SKM-1 treated with dmso at 0.1 percent for 144 hours (cell line): ENCODE results near the gene SAP25.

Experiments
- DNase-seq: peaks from one replicate; lab custom pipeline; 2025; ENCODE audit not compliant: unreplicated experiment; lab: John Stamatoyannopoulos, UW

The SAP25 gene

DNA sequence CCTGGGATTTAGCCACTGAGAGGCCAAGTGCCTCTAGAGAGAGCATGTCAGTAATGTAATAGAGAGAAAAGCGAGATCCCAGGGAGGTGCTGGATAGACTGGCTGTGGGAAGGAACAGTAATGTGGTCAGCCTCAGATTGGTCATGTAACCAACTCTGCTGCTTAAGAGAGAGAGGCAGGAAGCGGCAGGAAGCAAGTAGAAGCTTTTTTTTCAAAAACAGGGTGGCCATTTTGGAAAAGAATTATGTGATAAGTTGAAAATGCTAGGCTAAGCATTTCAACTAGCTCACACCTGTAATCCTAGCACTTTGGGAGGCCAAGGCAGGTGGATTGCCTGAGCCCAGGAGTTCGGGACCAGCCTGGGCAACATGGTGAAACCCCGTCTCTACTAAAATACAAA, 24.7 kb upstream of the SAP25 start:
- no peak for DNase-seq

DNA sequence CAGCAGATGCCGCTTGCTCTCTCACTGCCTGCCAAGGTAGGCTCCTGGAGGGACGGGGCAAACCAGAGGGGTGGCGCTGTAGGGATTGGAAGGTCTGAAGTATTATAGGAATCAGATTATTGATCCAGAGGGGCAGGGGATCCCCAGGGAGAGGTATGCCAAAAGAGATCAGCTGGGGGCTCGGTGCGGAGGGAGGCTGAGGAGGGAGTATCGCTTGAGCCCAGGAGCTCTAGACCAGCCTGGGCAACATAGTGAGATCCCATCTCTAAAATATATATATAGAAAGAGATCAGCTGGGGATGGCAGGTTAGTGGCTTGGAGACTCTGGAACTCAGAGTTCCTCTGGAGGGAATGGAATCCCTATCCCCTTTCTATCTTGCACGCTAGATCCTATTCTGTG, 21.5 kb upstream of the SAP25 start:
- no peak for DNase-seq

GRCh38 chr7:100591596-100591995, 17.9 kb upstream of the SAP25 start:
- no peak for DNase-seq

- DNase-seq: no peak
Observed at GRCh38 chr7:100590077-100590737, 16.5 kb upstream of the SAP25 start.

DNA sequence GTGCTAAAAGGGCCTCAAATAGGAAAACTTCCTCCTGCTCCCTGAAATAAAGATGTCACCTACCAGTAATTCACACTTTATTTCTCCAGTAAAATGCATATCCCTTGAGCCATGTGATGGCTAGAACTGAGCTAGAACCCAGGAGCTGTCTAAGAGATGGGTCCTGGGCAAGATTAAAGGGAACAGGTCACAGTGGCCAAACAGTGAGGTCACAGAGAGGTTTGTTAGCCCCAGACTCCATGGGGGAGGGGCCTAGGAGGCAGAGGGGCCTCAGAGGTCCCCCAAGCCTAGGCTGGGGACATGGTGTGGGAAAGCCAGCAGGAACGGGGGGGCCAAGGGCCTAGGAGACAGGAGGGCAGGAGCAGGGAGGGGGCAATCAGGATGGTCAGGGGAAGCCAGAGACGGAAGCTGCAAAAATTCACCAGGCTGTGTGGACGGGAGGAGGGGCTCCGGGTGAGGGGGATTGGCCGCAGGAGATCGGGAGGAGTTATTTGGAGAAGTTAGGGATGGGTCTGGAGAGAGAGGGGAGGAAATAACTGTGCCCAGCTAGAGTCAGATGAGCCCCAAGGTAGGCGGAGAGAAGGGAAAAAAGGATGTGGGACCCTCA, 15.7 kb upstream of the SAP25 start:
- no peak for DNase-seq

DNA sequence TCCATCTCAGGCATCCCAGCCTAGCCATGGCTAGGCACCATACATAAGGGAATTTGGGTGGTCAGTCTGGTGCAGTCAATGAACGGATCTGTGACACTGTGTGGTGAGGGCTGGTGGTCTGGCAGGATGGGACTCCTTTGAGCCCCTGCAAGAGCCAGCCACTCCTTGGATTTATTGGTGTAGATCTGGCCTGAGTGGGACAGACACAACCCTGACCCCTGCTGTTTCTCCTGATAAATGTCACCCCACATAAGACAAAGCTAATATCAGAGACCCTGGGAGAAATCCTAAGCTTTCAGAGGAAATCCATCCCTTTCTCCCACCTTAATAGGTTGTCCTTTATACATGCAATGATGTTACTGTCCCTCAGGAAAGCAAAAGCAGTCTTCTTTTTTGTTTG, 14.7 kb upstream of the SAP25 start:
- DNase-seq: peak; percentile 10

DNA sequence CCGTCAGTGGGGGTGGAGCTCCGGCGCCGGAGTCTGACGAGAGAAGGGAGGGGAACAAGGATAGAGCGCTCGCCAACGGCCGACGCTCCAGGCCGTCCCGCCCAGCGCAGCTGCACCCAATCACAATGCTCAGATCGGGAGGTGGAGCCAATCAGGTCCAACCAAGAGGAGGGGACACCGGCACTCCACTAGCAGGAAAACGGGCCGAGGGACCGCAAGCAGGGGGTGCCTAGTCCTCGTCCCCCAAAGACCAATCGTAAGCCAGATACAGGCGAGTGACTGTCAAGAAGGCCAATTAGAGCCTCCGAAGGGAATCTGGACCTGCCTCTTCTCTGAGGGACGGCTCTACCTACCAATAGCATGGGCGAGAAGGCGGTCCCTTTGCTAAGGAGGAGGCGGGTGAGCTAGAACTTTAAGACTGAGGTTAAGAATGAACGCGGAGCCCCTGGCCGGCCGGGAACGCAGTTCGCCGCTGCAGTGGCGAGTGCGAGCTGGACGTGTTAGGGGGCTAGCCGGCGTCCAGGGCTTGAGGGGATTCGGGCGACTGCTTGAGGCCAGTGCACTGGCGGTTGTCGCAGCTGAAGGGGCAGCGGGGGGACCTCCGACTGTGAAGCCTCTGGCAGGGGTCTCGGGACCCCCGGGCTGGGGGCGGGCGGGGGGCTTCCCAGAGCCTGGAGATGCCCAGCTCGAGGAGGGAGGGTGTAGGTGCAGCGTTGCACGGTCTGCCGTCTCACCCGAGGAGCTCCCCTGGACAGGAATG, 12.7 kb upstream of the SAP25 start, which contains the start of gene FBXO24:
TSS of gene FBXO24 (plus strand) at position 63 of the 760 bp plus-strand sequence. CDS start at position 361, 298 bp downstream.
- peak; percentile 99 for DNase-seq

GRCh38 chr7:100585511-100586265, 12.0 kb upstream of the SAP25 start, which contains the start of gene LRCH4:
Gene LRCH4, minus strand, starts transcription at chr7:100586129. Its CDS starts 29 bp downstream, at chr7:100586100.
- peak; percentile 10 for DNase-seq

- DNase-seq: no peak
Observed at GRCh38 chr7:100584683-100585510, 11.2 kb upstream of the SAP25 start.

DNA sequence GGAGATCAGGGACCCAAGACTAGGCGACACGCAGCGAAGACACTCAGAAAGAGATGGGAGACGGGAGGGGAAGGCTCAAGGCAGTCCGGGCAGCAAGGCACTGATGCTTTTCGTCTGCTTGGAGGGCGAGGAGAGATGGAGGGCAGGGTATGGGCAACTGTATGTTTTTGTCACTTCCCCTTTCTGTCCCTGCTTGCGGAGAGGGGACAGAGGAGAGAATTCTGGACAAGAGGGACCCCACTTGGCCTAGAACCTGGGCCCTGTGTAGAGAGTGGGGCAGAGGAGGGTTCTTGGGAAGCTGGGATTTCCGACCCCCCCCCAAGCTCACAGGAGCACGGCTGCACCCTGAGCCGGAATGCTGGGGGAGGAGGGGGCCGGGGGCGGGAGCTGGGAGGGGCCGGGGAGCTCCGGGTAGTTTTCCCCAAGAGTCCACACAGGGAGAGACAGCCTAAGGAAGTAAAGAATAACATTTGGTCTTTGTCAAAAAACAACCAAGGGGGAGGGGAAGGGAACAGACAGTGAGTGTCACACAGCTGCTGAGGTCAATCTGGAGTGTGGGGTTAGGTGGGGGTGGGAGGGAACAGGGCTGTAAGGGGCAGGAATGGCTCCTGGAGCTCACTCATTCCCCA, 10.5 kb upstream of the SAP25 start:
- DNase-seq: peak; percentile 87

DNA sequence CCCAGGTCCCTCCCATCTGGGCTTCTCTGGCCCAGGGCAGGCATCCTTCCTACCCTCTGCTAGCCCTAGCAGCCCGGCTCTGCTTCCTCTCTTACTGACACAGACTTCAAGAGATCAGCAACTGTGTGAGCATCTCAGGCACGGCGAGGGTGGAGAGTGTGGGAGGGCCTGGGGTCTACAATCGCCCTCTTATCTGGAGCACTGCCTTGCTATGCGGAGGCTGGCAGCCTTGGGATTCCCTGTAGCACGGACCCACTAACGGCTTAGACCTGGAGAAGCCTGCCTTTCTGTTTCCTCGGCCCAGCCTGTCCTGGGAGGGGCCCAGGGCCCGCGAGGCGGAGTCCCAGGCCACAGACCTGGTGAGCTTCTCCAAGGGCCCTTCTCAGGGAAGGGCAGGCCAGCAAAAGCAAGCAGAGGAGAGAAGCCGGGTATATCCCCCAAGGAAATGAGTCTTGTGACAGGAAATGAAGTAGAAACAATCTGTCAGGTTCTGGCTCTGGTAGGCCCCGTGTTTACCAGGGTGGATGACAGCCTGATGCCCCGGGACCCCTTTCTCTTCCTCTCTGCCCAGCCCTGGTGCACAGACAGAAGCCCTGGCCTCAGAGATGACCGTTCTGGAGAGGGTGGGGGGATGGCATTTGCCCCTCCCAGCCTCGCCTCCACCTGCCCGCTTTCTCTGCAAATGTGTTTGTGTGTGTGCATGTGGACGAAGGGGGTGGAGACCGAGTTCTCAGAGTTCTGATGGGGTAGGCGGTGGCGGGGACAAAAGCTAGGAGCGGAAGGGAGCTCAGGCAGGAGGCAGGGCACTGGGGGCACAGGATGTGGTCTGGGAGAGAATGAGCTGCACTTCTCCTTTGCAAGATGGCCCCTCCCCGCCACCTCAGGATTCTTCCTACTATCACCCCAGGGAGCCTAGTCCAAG, 9.7 kb upstream of the SAP25 start:
- DNase-seq: peak; percentile 95

- DNase-seq: no peak
Observed at GRCh38 chr7:100582650-100583049, 8.9 kb upstream of the SAP25 start.

DNA sequence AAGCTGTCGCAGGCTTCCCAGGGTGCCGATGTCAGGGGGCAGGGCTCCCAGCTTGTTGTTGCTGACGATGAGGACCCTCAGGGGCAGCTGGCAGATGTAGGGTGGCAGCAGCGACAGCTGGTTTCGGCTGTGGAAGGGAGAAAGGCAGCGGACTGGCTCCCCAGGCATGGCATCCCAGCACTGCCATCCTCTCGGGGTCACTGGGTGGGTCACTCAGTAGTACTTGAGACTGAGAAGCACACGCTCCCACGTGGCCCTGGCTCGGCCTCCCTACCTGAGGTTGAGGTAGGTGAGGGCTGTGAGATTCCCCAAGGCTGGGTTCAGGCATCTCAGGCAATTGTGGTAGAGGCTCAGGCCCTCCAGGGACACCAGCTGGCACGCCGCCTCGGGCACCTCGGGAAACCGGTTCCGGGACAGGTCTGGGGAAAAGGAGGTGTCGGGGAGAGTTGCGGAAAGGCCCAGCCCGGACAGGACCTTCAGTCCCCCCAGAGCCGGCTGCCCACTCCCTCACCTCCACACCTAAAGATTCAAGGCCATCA, 8.4 kb upstream of the SAP25 start:
- DNase-seq: no peak

DNA sequence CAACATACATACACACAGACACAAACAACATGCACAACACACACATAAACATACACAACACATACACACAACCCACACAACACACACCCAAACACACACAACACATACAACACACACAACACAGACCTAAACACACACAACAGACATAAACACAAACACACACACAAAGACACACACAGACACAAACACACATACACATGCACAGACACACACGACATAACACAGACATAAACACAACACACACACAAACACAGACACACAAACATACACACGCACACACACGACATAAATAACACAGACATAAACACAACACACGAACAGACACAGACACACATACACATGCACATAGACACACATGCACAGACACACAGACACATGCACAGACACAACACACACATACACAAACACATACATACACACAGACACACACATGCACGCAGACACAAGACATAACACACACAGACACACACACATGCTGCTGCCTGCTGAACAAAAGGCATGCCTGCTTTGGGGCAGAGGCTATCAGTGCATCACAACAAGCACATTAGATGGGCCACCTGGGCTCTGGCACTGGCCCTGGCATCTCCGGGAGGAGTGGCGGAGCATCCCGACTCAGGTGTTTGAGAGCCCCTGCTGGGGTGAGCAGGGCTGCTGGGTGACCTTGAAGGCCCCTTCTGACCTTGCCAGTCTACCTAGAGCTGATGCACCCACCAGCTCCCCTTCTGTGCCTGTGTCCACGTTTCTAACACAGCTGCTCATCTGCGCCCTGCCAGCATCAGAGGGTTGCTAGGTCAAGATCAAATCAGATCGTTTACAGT, 7.0 kb upstream of the SAP25 start:
- DNase-seq: no peak

DNA sequence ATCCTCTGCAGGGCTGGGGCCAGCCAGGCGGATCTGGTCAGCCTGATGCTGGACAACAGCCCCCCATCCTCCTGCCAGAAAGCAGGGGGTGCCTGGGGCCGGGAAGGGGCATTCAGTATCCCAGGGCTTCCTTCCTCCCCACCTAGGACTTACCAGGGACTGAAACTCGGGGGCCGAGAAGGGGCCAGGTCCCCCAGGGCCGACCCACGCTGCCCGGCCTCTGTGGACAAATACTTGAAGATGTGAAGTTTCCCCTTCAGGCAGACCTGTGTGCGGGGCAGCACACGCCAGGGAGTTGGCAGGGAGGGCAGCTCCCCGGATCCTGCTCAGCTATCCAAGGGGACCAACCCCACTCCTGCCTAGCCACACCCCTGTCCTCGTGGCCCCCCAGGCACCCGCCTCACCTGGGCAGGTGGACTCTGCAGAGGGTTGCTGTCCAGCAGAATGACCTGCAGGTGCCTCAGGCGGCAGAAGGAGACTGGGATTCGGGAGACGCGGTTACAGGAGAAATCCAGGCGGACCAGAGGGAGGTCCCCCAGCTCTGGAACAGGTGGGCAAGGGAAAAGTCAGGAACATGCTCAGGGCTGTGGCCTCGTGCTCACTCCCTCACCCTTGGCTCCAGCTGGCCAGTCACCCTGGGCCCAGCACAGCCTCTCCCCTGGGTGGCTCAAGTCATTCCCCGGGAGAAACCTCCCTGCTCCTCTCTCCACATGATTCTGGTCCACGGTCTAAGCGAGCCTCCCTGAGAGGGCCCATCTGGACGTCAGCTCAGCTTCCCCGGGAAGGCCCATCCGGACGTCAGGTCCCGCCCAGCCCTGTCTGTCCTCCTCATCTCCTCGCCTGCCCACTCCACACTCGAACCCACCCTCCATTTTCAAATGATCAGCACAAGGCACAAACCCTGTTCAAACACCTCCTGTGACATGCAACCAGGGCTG, 4.8 kb upstream of the SAP25 start:
- DNase-seq: no peak

- DNase-seq: no peak
Observed at GRCh38 chr7:100577507-100577906, 3.8 kb upstream of the SAP25 start.

- DNase-seq: no peak
Observed at GRCh38 chr7:100577103-100577502, 3.4 kb upstream of the SAP25 start.
